OCI-LY1 (cell line): ENCODE data around the gene TSKS.

Source experiments
- H2AFZ ChIP-seq: fragments of 200-600 bp; sonication (generic), shearing (Covaris generic); 2 replicates; pipeline ENCODE4 v1.6.0; 2014; ENCODE audit warnings: antibody characterized with exemption, mild to moderate bottlenecking, low read length
- H3F3A ChIP-seq: fragments of 200-600 bp; sonication (generic), shearing (Covaris generic); 2 replicates; pipeline ENCODE4 v1.6.0; 2014; ENCODE audit warnings: mild to moderate bottlenecking, antibody characterized with exemption, low read length, moderate library complexity; ENCODE audit not compliant: insufficient read depth
- H3K27ac ChIP-seq: fragments of 200-600 bp; sonication (generic); 2 replicates; pipeline ENCODE4 v1.5.1; 2014; ENCODE audit warnings: low read length, mixed run types, mild to moderate bottlenecking, low read depth; ENCODE audit not compliant: poor library complexity, severe bottlenecking
- H3K27me3 ChIP-seq: fragments of 200-600 bp; sonication (generic); 2 replicates; pipeline ENCODE4 v1.6.0; 2014; ENCODE audit warnings: antibody characterized with exemption, mild to moderate bottlenecking, low read length, moderate library complexity; ENCODE audit not compliant: insufficient read depth
- H3K36me3 ChIP-seq: fragments of 200-600 bp; sonication (generic); 2 replicates; pipeline ENCODE4 v1.6.1; 2014; ENCODE audit warnings: mild to moderate bottlenecking, antibody characterized with exemption, low read length, moderate library complexity, mixed read lengths; ENCODE audit not compliant: insufficient read depth
- H3K4me1 ChIP-seq: fragments of 200-600 bp; sonication (generic); 2 replicates; pipeline ENCODE4 v1.5.1; 2014; ENCODE audit warnings: mild to moderate bottlenecking, low read length, moderate library complexity; ENCODE audit not compliant: insufficient read depth, severe bottlenecking
- H3K4me2 ChIP-seq: fragments of 200-600 bp; sonication (generic), shearing (Covaris generic); 2 replicates; pipeline ENCODE4 v1.6.1; 2014; ENCODE audit warnings: low read length
- H3K4me3 ChIP-seq: fragments of 200-600 bp; sonication (generic); 2 replicates; pipeline ENCODE4 v1.5.1; 2014; ENCODE audit warnings: low read length, low read depth, mild to moderate bottlenecking, mixed read lengths; ENCODE audit not compliant: poor library complexity, severe bottlenecking
- H3K79me2 ChIP-seq: fragments of 200-600 bp; shearing (Covaris generic); 2 replicates; pipeline ENCODE4 v1.6.1; 2016; ENCODE audit warnings: mixed run types, low read length, mixed read lengths; ENCODE audit not compliant: insufficient read depth
- H3K9ac ChIP-seq: fragments of 200-600 bp; sonication (generic), shearing (Covaris generic); 2 replicates; pipeline ENCODE4 v1.6.1; 2014; ENCODE audit warnings: mild to moderate bottlenecking, low read length, mixed read lengths
- H3K9me2 ChIP-seq: fragments of 200-600 bp; sonication (generic), shearing (Covaris generic); 2 replicates; pipeline ENCODE4 v1.6.1; 2014; ENCODE audit warnings: low read depth, mild to moderate bottlenecking, low read length, mixed read lengths
- H3K9me3 ChIP-seq: fragments of 200-600 bp; shearing (Covaris generic); 2 replicates; pipeline ENCODE4 v1.6.1; 2014; ENCODE audit warnings: low read length, mixed read lengths
- H4K20me1 ChIP-seq: fragments of 200-600 bp; sonication (generic), shearing (Covaris generic); 2 replicates; pipeline ENCODE4 v1.6.0; 2016; ENCODE audit warnings: mild to moderate bottlenecking, low read length; ENCODE audit not compliant: insufficient read depth
- CTCF ChIP-seq: fragments of 200-600 bp; sonication (generic), shearing (Covaris generic); IDR thresholded peaks from 2 replicates; pipeline ENCODE4 v1.5.1; 2017; ENCODE audit warnings: mild to moderate bottlenecking, antibody characterized with exemption, low read length, moderate library complexity, mixed read lengths
- EZH2 ChIP-seq: fragments of 200-600 bp; sonication (generic), shearing (Covaris generic); IDR thresholded peaks from 2 replicates; pipeline ENCODE4 v1.8.0; 2017; ENCODE audit warnings: borderline replicate concordance, mixed run types, mild to moderate bottlenecking, antibody characterized with exemption, low read length, moderate library complexity, mixed read lengths

The TSKS gene

GRCh38 chr19:49805822-49806619 lies 42.9 kb upstream of the TSKS start:
- Histone ChIP-seq H2AFZ (no peak overlapping the region), H3K27ac (no peak overlapping the region), H3K9me2 (no peaks in the 10 kb centered on the region), H3F3A (no peaks in the 10 kb centered on the region), H3K9ac (no peak overlapping the region), H3K9me3 (no peaks in the 10 kb centered on the region), H3K4me3 (no peak overlapping the region), H3K4me2 (no peak overlapping the region), H3K36me3 (peaks cover 57% of the 10 kb centered on the region), H4K20me1 (no peaks in the 10 kb centered on the region), H3K27me3 (no peaks in the 10 kb centered on the region), H3K79me2 (no peaks in the 10 kb centered on the region), H3K4me1 (peaks cover 21% of the 10 kb centered on the region)
- TF ChIP-seq CTCF, result no peak
- TF ChIP-seq EZH2, result no peak

- Histone ChIP-seq H3K4me2 (no peak overlapping the region), H3K9me3 (no peaks in the 10 kb centered on the region), H3K4me3 (no peak overlapping the region), H4K20me1 (no peaks in the 10 kb centered on the region), H3K79me2 (no peaks in the 10 kb centered on the region), H3K27me3 (no peaks in the 10 kb centered on the region), H3K9ac (no peak overlapping the region), H2AFZ (no peak overlapping the region), H3F3A (no peaks in the 10 kb centered on the region), H3K27ac (no peak overlapping the region), H3K9me2 (no peaks in the 10 kb centered on the region), H3K36me3 (peaks cover 79% of the 10 kb centered on the region), H3K4me1 (peaks cover 4% of the 10 kb centered on the region)
- TF ChIP-seq EZH2 (no peak), CTCF (no peak)
These were observed 40.4 kb upstream of the TSKS start for GRCh38 chr19:49803529-49803856.

- no peaks in the 10 kb centered on the region for H3F3A ChIP-seq
- no peak overlapping the region for H2AFZ ChIP-seq
- no peaks in the 10 kb centered on the region for H4K20me1 ChIP-seq
- H3K4me2 ChIP-seq, result no peak overlapping the region
- TF ChIP-seq CTCF (no peak), EZH2 (no peak)
- peaks cover 77% of the 10 kb centered on the region for H3K36me3 ChIP-seq
- no peaks in the 10 kb centered on the region for H3K79me2 ChIP-seq
- H3K27ac ChIP-seq, result no peak overlapping the region
- no peaks in the 10 kb centered on the region for H3K4me1 ChIP-seq
- no peaks in the 10 kb centered on the region for H3K27me3 ChIP-seq
- no peaks in the 10 kb centered on the region for H3K9me2 ChIP-seq
- H3K4me3 ChIP-seq, result no peak overlapping the region
- H3K9ac ChIP-seq, result no peak overlapping the region
- H3K9me3 ChIP-seq, result no peaks in the 10 kb centered on the region
These were observed 39.9 kb upstream of the TSKS start for GRCh38 chr19:49802836-49803528.
